IPS DF 4.7 (cell line): ENCODE data around the gene EXOC6B.

Experiments
- DNase-seq: peaks from one replicate; pipeline ENCODE4 v3.0.0-alpha.2; 2013; ENCODE audit warnings: low spot score; ENCODE audit errors: extremely low read depth

The EXOC6B gene

GRCh38 chr2:72126186-72127100, 699.4 kb downstream of the EXOC6B start:
- DNase-seq: no peak
